NT2/D1 (cell line): ENCODE measurements around the gene USP28.

Source experiments
- SUZ12 ChIP-seq: IDR thresholded peaks from 2 replicates; pipeline ENCODE4 v1.6.1; 2011; ENCODE audit not compliant: insufficient read length, insufficient read depth; ENCODE audit errors: extremely low read depth
- YY1 ChIP-seq: IDR thresholded peaks from 2 replicates; pipeline ENCODE4 v1.6.1; 2011; ENCODE audit not compliant: insufficient read length, insufficient read depth
- ZNF274 ChIP-seq: IDR thresholded peaks from 2 replicates; pipeline ENCODE4 v1.6.1; 2011; ENCODE audit warnings: mild to moderate bottlenecking, low read depth, low read length

DNA sequence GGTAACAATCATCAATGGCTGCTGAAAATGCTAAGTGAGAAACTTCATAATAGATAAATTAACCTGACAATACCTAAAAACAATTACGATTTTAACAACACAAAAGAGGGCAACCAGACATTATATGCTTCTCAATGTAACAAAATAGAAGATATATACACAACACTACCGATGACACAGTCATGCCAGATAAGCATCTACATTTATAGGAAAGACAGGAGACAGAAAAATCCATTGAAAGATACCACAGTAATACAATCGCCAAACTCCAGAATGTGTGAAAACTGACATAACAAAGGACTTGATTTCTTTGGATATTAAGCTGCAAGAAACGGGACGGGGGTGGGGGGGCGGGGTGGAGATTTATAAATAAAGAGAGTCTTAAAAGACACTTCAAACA, 28.3 kb downstream of the USP28 start:
- TF ChIP-seq YY1 (no peak), SUZ12 (no peak), ZNF274 (no peak)
